HCT116 (cell line): ENCODE data around the gene COLEC11. TPM values are rescaled to one million over a fixed set of nuclear protein-coding genes. Genes with fewer than 3 reads are reported as not detected.

Experiments
- ATAC-seq: fragments of 200-7000 bp; cut with Tn5 transposase; 2 replicates; pipeline ENCODE4 v1.9.1; 2020; ENCODE audit warnings: mild to moderate bottlenecking, moderate library complexity
- BruUV-seq: library from RNA; stranded (reverse); fragments of 400-500 nt; replicated peaks from 2 replicates; lab custom pipeline; 2021; lab: Mats Ljungman, UMichigan
- CTCF ChIA-PET: fragments of 300-600 bp; sonication (Branson Sonifier 250); formaldehyde crosslinking; loops from one replicate; lab custom pipeline; 2021; ENCODE audit warnings: antibody characterized with exemption; lab: Charles Lee
- POLR2A ChIA-PET: fragments of 300-600, 350-600 bp; sonication (Branson Sonifier 250); formaldehyde crosslinking; loops from one replicate; lab custom pipeline; 2021; ENCODE audit warnings: antibody characterized with exemption; lab: Charles Lee
- RAD21 ChIA-PET, 2 experiments: fragments of 300-600 bp; sonication (Branson Sonifier 250); formaldehyde crosslinking; loops; one replicate each; lab custom pipeline; 2023; ENCODE audit warnings: low total read pairs in 2 of 2; ENCODE audit not compliant: uncharacterized antibody in 2 of 2, unreplicated experiment in 2 of 2, low non-redundant PET in 1 of 2; lab: Charles Lee
- DNase-seq: peaks from one replicate; pipeline ENCODE4 v3.0.0-alpha.2; 2010; ENCODE audit warnings: low read depth, low spot score
- H2AFZ ChIP-seq: fragments of 200-600 bp; shearing (Covaris generic), sonication (generic); 2 replicates; pipeline ENCODE4 v1.6.1; 2017; ENCODE audit warnings: low read depth, mixed run types, mixed read lengths, antibody characterized with exemption, low read length; ENCODE audit not compliant: poor library complexity, severe bottlenecking
- H3K27ac ChIP-seq: 2 replicates; pipeline ENCODE4 v1.5.1; 2012; ENCODE audit warnings: low read depth, low read length
- H3K27me3 ChIP-seq: fragments of 200-600 bp; sonication (generic); 2 replicates; pipeline ENCODE4 v1.6.1; 2016; ENCODE audit warnings: mixed run types, low read length, mixed read lengths; ENCODE audit not compliant: insufficient read depth
- H3K36me3 ChIP-seq, 2 experiments: fragments of 200-500 bp in 1 of 2; fragments of 200-600 bp in 1 of 2; sonication (Bioruptor generic) in 1 of 2; sonication (generic) in 1 of 2; 2 replicates each; pipeline versions ENCODE4 v1.5.1 to v1.6.1; 2014 to 2016; ENCODE audit warnings: low read length in 2 of 2, inconsistent platforms in 1 of 2, mixed read lengths in 1 of 2, mixed run types in 1 of 2; ENCODE audit not compliant: insufficient read depth in 2 of 2, control insufficient read depth in 1 of 2
- H3K4me1 ChIP-seq, 2 experiments: fragments of 200-600 bp in 1 of 2; sonication (generic) in 1 of 2; 2 replicates each; pipeline versions ENCODE4 v1.5.1 to v1.6.1; 2012 to 2017; ENCODE audit warnings: low read length in 2 of 2, inconsistent platforms in 1 of 2, mild to moderate bottlenecking in 1 of 2, mixed read lengths in 1 of 2, mixed run types in 1 of 2, moderate library complexity in 1 of 2; ENCODE audit not compliant: insufficient read depth in 2 of 2, control insufficient read depth in 1 of 2
- H3K4me2 ChIP-seq: fragments of 200-600 bp; sonication (generic); 2 replicates; pipeline ENCODE4 v1.6.1; 2017; ENCODE audit warnings: mixed run types, low read length, mixed read lengths
- H3K4me3 ChIP-seq, 2 experiments: fragments of 200-600 bp in 1 of 2; sonication (generic) in 1 of 2; replicated peaks in 1 of 2; 2 replicates each; pipeline ENCODE4 v1.5.1; 2011 to 2016; ENCODE audit warnings: low read length in 2 of 2, control low read depth in 1 of 2, low read depth in 1 of 2, mild to moderate bottlenecking in 1 of 2, mixed read lengths in 1 of 2, mixed run types in 1 of 2
- H3K79me2 ChIP-seq: fragments of 200-600 bp; sonication (generic); 2 replicates; pipeline ENCODE4 v1.6.1; 2017; ENCODE audit warnings: mild to moderate bottlenecking, mixed run types, low read length, moderate library complexity, mixed read lengths; ENCODE audit not compliant: insufficient read depth
- H3K9ac ChIP-seq: fragments of 200-600 bp; sonication (generic); 2 replicates; pipeline ENCODE4 v1.6.1; 2016; ENCODE audit warnings: low read length, mixed read lengths
- H3K9me2 ChIP-seq: fragments of 200-600 bp; sonication (generic), shearing (Covaris generic); 2 replicates; pipeline ENCODE4 v1.6.1; 2017; ENCODE audit warnings: mixed run types, mild to moderate bottlenecking, moderate library complexity; ENCODE audit not compliant: insufficient read depth
- H3K9me3 ChIP-seq, 2 experiments: fragments of 200-500 bp in 1 of 2; fragments of 200-600 bp in 1 of 2; sonication (Bioruptor generic) in 1 of 2; sonication (generic) in 1 of 2; 2 replicates each; pipeline ENCODE4 v1.6.1; 2014 to 2017; ENCODE audit warnings: low read length in 2 of 2, mixed read lengths in 2 of 2, inconsistent platforms in 1 of 2, low read depth in 1 of 2, mild to moderate bottlenecking in 1 of 2, mixed run types in 1 of 2, moderate library complexity in 1 of 2; ENCODE audit not compliant: control insufficient read depth in 1 of 2, insufficient read depth in 1 of 2
- H4K20me1 ChIP-seq: fragments of 200-600 bp; sonication (generic), shearing (Covaris generic); 2 replicates; pipeline ENCODE4 v1.6.1; 2017; ENCODE audit warnings: mixed run types, mild to moderate bottlenecking, moderate library complexity; ENCODE audit not compliant: insufficient read depth
- ATF3 ChIP-seq: IDR thresholded peaks from 2 replicates; pipeline ENCODE4 v1.6.1; 2012
- CBX3 ChIP-seq: IDR thresholded peaks from 2 replicates; pipeline ENCODE4 v1.6.1; 2012; ENCODE audit warnings: low read depth
- CTCF ChIP-seq, 3 experiments: fragments of 200-600 bp in 1 of 3; sonication (generic) in 1 of 3; IDR thresholded peaks in 2 of 3; conservative IDR thresholded peaks in 1 of 3; 2 replicates each; pipeline ENCODE4 v1.5.1; 2012 to 2017; ENCODE audit warnings: low read depth in 2 of 3, low read length in 2 of 3, antibody characterized with exemption in 1 of 3, borderline replicate concordance in 1 of 3, control low read depth in 1 of 3, mild to moderate bottlenecking in 1 of 3, mixed read lengths in 1 of 3, mixed run types in 1 of 3, moderate library complexity in 1 of 3; ENCODE audit not compliant: insufficient read depth in 1 of 3
- ELF1 ChIP-seq: IDR thresholded peaks from 2 replicates; pipeline ENCODE4 v1.6.1; 2012; ENCODE audit warnings: low read depth, borderline replicate concordance
- FOSL1 ChIP-seq: IDR thresholded peaks from 2 replicates; pipeline ENCODE4 v1.6.1; 2012; ENCODE audit warnings: low read depth
- JUND ChIP-seq: IDR thresholded peaks from 2 replicates; pipeline ENCODE4 v1.6.1; 2012
- MAX ChIP-seq: IDR thresholded peaks from 2 replicates; pipeline ENCODE4 v1.6.1; 2012
- SRF ChIP-seq: IDR thresholded peaks from 2 replicates; pipeline ENCODE4 v1.6.1; 2012; ENCODE audit warnings: low read depth
- ZFX ChIP-seq: fragments of 450-650 bp; IDR thresholded peaks from 2 replicates; pipeline ENCODE4 v1.6.1; 2017
- ZNF274 ChIP-seq: fragments of 200-500 bp; sonication (Bioruptor generic); IDR thresholded peaks from 2 replicates; pipeline ENCODE4 v1.6.1; 2014; ENCODE audit warnings: mild to moderate bottlenecking, low read depth, low read length, inconsistent platforms
- intact Hi-C: fragments of 100-400 bp; cut with micrococcal nuclease; formaldehyde crosslinking; loops from 2 replicates; pipeline ENCODE4 v1.10.0; 2022
- total RNA-seq: library from RNA; stranded (reverse); gene quantifications from one replicate; pipeline ENCODE4 v1.2.1, GENCODE V29; 2021; ENCODE audit not compliant: unreplicated experiment

Gene COLEC11
- total RNA-seq, 1 experiment from 2014 or later = 0.15 TPM

GRCh38 chr2:3652896-3653625, 58.1 kb downstream of the COLEC11 start:
- no peaks in the 10 kb centered on the region for H3K9me3 ChIP-seq
- H2AFZ ChIP-seq = no peak overlapping the region
- no peaks in the 10 kb centered on the region for H3K9me2 ChIP-seq
- ChIA-PET POLR2A (no interaction called here), RAD21 (no interaction called here), CTCF (interaction anchor here (1.1 kb wide), 1 partner anchor 75 kb away, joined by 3 read pairs; no protein-coding TSS in a partner anchor)
- no peak for DNase-seq
- TF ChIP-seq JUND = no peak
- TF ChIP-seq ZFX = no peak
- no peak for TF ChIP-seq CTCF (IDR thresholded peaks at IDR 0.05 in 2 of 3, conservative IDR thresholded peaks at IDR 0.05 in 1 of 3; ENCODE audit: borderline replicate concordance in 1 of 3, insufficient read depth in 1 of 3, low read depth in 2 of 3, low read length in 2 of 3)
- no peak for TF ChIP-seq ZNF274
- TF ChIP-seq FOSL1 = no peak
- TF ChIP-seq CBX3 = no peak
- no peak for TF ChIP-seq MAX
- TF ChIP-seq ATF3 = no peak
- TF ChIP-seq SRF = no peak
- no peak for TF ChIP-seq ELF1
- no peaks in the 10 kb centered on the region for H3K79me2 ChIP-seq
- no peaks in the 10 kb centered on the region for H4K20me1 ChIP-seq
- H3K27ac ChIP-seq = no peak overlapping the region
- no peak overlapping the region for H3K4me3 ChIP-seq
- no TSS peak for BruUV-seq
- no peak for ATAC-seq
- no peaks in the 10 kb centered on the region for H3K27me3 ChIP-seq
- H3K36me3 ChIP-seq = no peaks in the 10 kb centered on the region
- no peak overlapping the region for H3K4me2 ChIP-seq
- H3K4me1 ChIP-seq = peaks cover 0 to 5% of the 10 kb centered on the region in 2 experiments; a peak in 2 of 4 replicates
- intact Hi-C loops = loop anchor here (5.0 to 10.0 kb wide), 3 partner anchors 118 to 811 kb away; no protein-coding TSS in a partner anchor
- no peak overlapping the region for H3K9ac ChIP-seq
